GM12891 (cell line): ENCODE measurements around the gene NBDY.
A peak's percentile ranks its signal among the peaks of the same experiment; 100 is the strongest.

Experiments
- DNase-seq: peaks from one replicate; pipeline ENCODE4 v3.0.0; 2011; ENCODE audit warnings: low spot score; ENCODE audit not compliant: insufficient read length
- FAIRE-seq: peaks from 2 replicates; lab custom pipeline; 2011; peaks lifted over from hg19 to GRCh38; lab: Jason Lieb, UNC
- PAX5 ChIP-seq: IDR thresholded peaks from 2 replicates; pipeline ENCODE4 v1.6.1; 2011; ENCODE audit warnings: low read length, moderate library complexity, mild to moderate bottlenecking; ENCODE audit not compliant: insufficient read depth, severe bottlenecking
- POLR2A ChIP-seq: IDR thresholded peaks from 2 replicates; pipeline ENCODE4 v1.6.1; 2011; ENCODE audit warnings: low read depth, low read length, control low read depth
- POLR2AphosphoS5 ChIP-seq: IDR thresholded peaks from 2 replicates; pipeline ENCODE4 v1.6.1; 2011; ENCODE audit warnings: low read depth, low read length, control low read depth
- POU2F2 ChIP-seq: IDR thresholded peaks from 2 replicates; pipeline ENCODE4 v1.6.1; 2011; ENCODE audit warnings: low read depth, mild to moderate bottlenecking, control low read depth, low read length, moderate library complexity
- SPI1 ChIP-seq: IDR thresholded peaks from 2 replicates; pipeline ENCODE4 v1.6.1; 2011; ENCODE audit warnings: low read depth, low read length, control low read depth
- TAF1 ChIP-seq: IDR thresholded peaks from 2 replicates; pipeline ENCODE4 v1.6.1; 2011; ENCODE audit warnings: low read depth, low read length, control low read depth

NBDY gene

DNA sequence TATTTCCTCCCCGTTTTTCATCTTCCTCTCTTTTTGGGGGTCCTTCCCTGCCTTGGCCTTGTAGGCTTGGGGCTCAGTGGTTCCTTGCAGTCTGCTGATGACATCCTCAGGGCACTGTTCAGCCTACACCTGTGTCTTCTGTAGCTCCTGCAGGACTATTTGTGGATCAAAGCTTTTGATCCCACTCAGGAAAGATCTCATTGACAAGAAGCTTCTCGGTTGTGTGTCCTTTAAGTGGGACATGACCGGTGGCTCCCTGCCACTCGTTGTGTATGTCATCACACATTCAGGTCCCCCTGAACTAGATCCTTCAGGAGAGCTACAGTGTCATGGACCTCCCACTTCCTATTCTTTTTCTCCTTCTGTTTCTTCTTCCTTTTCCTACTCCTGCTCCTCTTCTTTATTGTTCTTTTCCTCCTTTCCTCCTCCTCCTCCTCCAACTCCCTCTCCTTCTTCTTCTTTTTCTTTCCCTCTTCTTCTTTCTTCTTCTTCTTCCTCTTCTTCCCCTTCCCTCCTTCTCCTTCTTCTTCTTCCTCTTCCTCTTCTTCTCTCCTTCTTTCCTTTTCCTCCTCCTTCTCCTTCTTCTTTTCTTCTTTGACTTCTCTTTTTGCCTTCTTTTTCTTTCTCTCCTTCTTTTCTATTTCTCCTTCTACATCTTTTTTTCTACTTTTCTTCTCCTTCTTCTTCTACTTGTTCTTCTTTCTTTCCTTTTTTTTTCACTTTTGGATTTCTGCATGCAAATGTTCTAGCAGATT, 67.8 kb downstream of the NBDY start:
- TF ChIP-seq SPI1 (no peak), POLR2A (no peak)
- DNase-seq (no peak), FAIRE-seq (peak; percentile 13)

GRCh38 chrX:56797574-56798338, 68.7 kb downstream of the NBDY start:
- no peak for DNase-seq
- peak; percentile 87 for FAIRE-seq
- TF ChIP-seq POLR2AphosphoS5 (no peak), TAF1 (no peak)

DNA sequence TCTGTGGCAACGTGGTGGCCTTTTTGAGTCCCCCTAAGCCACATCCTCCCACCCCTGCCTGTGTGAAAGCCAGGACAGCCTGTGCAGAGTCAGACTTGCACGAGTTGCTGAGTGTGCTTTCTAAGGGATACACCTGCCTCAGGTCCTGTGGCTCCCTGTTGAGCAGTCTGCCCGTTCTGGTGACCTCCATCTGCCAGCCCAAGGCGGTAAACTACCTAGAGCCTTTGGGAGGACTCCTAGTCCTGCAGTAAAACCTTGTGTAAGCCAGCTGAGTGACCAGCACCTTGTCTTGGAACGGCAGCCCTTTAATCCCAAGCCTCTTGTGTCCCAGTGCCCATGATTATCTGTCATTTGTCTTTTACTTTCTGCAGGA, 69.3 kb downstream of the NBDY start:
- TF ChIP-seq POU2F2 (no peak), TAF1 (no peak), POLR2A (no peak), POLR2AphosphoS5 (no peak)
- DNase-seq, result no peak
- no peak for FAIRE-seq

DNA sequence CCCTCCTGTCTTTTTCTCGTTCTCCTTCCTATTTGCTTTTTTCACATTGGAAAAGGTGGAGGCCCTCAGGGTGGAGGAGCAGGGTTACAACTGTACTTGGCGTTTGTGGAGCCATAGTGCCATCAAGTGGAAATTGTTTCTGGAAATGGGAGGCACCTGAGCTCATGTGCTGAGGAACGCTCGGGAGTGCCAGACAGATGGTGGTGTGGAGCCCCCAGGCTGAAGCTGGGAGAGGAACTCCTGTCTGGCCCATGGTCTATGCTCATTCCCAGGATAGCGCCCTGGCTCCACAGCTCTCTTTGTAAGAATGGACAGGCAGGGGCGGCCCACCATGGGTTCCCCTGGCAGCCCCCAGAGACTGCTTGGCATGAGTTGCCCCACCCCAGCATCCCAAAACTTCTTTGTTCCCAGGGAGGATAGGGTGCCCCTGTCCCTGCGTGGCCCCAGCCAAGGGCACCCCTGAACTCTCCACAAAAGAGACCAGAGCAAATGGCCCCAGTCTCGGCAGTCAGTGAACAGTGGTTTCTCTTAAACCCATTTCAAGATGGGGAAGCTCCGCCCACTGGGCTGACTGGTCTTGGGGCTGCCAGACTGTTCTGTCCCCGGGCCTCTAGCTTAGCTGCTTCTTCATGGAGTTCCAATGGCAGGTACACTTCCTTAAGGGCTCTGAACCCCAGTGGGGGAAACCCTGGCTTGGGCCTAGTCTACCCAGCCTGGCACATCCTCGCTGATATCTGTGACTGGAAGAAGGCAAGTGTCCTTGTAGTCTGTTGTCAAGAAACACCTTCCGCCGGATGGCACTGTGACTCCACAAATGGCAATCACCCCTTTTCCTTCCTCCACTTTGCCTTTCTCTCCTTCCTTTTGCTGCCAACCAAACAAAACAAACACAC, 70.1 kb downstream of the NBDY start:
- FAIRE-seq (no peak), DNase-seq (no peak)
- TF ChIP-seq POLR2AphosphoS5 (no peak), PAX5 (no peak), SPI1 (no peak), POLR2A (no peak), POU2F2 (no peak)

DNA sequence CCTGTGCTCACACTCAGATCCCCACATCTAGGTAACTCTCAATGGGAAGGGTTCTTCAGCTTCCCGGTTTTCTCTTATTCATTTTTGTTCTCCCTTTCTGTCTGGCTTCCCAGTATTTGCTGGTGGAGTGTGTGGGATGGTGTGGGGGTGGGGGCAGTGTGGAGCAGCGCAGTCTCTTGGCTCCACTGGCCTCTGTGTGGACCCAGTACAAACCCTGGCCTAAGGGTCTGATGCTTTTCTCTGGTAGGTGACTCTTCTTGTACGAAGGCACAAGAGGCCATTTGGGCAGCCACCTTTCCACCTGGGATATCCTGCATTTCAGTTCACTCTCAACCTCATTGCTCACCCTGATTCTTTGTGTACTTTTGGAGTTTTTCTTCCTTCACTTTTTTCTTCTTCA, 71.3 kb downstream of the NBDY start:
- no peak for TF ChIP-seq POLR2A
- TF ChIP-seq TAF1, result no peak
- TF ChIP-seq POU2F2, result no peak
- no peak for TF ChIP-seq PAX5
- no peak for TF ChIP-seq POLR2AphosphoS5
- FAIRE-seq (no peak), DNase-seq (no peak)

DNA sequence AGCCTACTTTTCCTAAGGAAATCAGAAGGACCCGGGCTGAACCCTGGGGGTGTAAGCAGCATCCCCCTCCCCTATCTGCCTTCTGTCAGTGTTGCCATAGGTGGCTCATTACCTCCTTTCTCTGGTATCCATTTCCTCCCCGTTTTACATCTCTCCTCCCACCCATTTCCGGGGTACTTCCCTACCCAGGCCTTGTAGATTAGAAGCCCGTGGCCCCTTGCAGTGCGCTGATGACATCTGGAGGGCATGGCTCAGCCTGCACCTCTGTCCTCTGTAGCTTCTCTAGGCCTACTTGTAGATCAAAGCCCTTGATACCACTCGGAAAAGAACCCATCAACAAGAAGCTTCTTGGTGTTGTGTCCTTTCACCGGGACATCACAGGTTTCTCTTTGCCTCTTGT, 71.8 kb downstream of the NBDY start:
- no peak for TF ChIP-seq TAF1
- TF ChIP-seq SPI1, result peak; percentile 49
- TF ChIP-seq POU2F2, result 0 out of 2 replicates have a peak, but pooled peaks have one; percentile 12
- DNase-seq (peak; percentile 31), FAIRE-seq (peak; percentile 94)

DNA sequence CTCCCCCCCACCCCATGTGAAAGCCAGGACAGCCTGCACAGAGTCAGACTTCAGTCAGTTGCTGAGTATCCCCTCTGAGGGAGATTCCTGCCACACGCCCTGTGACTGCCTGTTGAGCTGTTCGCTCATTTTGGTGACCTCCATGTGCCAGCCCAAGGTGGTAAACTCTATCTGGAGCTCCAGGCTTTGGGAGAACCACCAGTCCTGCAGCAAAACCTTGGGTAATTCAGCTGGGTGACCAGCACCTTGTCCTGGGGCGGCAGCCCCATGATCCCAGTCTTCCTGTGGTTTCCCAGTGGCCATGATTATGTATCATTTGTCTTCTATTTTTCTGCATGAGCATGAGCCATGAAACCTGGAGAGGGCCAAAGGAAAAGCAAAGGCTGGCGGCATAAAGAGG, 73.4 kb downstream of the NBDY start:
- no peak for TF ChIP-seq POLR2A
- TF ChIP-seq SPI1, result no peak
- TF ChIP-seq POLR2AphosphoS5, result no peak
- TF ChIP-seq TAF1, result no peak
- no peak for TF ChIP-seq POU2F2
- no peak for TF ChIP-seq PAX5
- FAIRE-seq, result peak; percentile 77
- DNase-seq, result no peak

DNA sequence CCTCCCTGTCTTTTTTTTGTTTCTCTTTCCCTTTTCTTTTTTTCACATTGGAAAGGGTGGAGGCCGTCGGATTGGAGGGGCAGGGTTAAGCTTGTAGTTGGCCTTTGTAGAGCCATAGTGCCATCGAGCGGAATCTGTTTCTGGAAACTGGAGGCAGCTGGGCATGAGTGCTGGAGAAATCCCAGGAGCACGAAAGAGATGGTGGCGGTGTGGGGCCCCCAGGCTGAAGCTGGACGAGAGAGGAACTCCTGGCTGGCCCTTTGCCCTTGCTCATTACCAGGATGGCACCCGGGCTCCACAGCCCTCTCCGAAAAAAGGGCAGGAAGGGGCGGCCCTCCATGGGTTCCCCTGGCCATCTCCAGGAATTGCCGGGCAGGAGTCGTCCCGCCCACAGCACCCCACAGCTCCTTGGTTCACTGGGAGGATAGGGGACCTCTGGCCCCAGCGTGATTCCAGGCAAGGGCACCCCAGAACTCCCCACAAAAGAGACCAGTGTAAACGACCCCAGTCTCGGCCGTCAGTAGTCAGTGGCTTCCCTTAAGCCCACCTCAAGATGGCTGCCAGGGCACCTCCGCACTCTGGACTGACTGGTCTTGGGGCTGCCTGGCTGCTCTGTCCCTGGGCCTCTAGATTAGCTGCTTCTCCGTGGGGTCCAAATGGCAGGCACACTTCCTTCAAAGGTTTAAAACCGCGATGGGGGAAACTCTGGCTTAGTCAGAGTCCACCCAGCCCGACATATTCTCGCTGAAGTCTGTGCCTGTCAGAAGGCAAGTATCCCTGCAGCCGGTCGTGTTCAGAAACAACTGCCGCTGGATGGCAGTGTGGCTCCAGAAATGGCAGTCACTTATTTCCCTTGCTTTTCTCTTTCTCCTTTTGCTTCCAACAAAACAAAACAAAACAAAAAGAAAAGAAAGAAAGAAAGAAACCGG, 74.1 kb downstream of the NBDY start:
- TF ChIP-seq TAF1 (no peak), POLR2A (no peak), POU2F2 (no peak), POLR2AphosphoS5 (no peak), PAX5 (no peak), SPI1 (no peak)
- FAIRE-seq (no peak), DNase-seq (no peak)

GRCh38 chrX:56803850-56804681, 75.0 kb downstream of the NBDY start:
- no peak for FAIRE-seq
- DNase-seq, result no peak
- TF ChIP-seq TAF1 (no peak), PAX5 (no peak), POLR2A (no peak), POU2F2 (no peak)
